Ovary (tissue), 9 donors: Measurements from ENCODE around the gene MYD88. TPM values are rescaled to one million over a fixed set of nuclear protein-coding genes. Genes with fewer than 3 reads are reported as not detected.

Experiments used
- DNase-seq, 5 donors: peaks; one replicate each; pipeline ENCODE4 v3.0.0-alpha.2; 2019 to 2020
- H3K27ac ChIP-seq, 2 donors: fragments of 200-600 bp; one replicate each; pipeline versions ENCODE4 v1.5.1 to v1.8.0; 2019 to 2022
- H3K27me3 ChIP-seq: fragments of 200-600 bp; one replicate; pipeline ENCODE4 v1.8.0; 2022
- H3K36me3 ChIP-seq: fragments of 200-600 bp; sonication (generic); one replicate; pipeline ENCODE4 v1.5.1; 2019
- H3K4me1 ChIP-seq: one replicate; pipeline ENCODE4 v1.8.1; 2013; ENCODE audit warnings: mild to moderate bottlenecking, moderate library complexity; ENCODE audit not compliant: insufficient read depth
- H3K4me3 ChIP-seq: fragments of 200-600 bp; sonication (generic); one replicate; pipeline ENCODE4 v1.5.1; 2017
- H3K9me3 ChIP-seq, 2 donors: fragments of 200-600 bp in 1 of 2; sonication (generic) in 1 of 2; one replicate each; pipeline versions ENCODE4 v1.5.1 to v1.8.1; 2013 to 2019; ENCODE audit warnings: mild to moderate bottlenecking in 1 of 2, moderate library complexity in 1 of 2
- CTCF ChIP-seq, 3 donors: fragments of 450-650 bp in 2 of 3; fragments of 200-600 bp in 1 of 3; IDR thresholded peaks; one replicate each; pipeline versions ENCODE4 v1.5.1 to v1.8.0; 2016 to 2022; ENCODE audit warnings: antibody characterized with exemption in 3 of 3, mild to moderate bottlenecking in 1 of 3
- EP300 ChIP-seq: sonication (generic); formaldehyde crosslinking; IDR thresholded peaks from one replicate; pipeline ENCODE4 v1.6.1; 2017; ENCODE audit warnings: antibody characterized with exemption
- POLR2A ChIP-seq: fragments of 450-650 bp; IDR thresholded peaks from one replicate; pipeline ENCODE4 v1.6.1; 2017; ENCODE audit warnings: antibody characterized with exemption, mild to moderate bottlenecking, moderate library complexity
- WGBS, 3 donors: extraction: QIAGEN DNeasy Blood & Tissue Kit in 1 of 3; methylation state at CpG; one replicate each; pipeline versions ENCODE4 v1.1.5 to v1.1.7; 2013 to 2017; 5-methylcytosine and 5-hydroxymethylcytosine counted together
- intact Hi-C, 4 donors: fragments of 100-400 bp; cut with DNase I; formaldehyde crosslinking; loops; one replicate each; pipeline versions ENCODE4 v1.11.0 to v1.15.1; 2022 to 2023
- polyA plus RNA-seq, 2 donors: library from polyadenylated mRNA; stranded (reverse); fragments of 200-250 nt in 1 of 2; fragments of 350-450 nt in 1 of 2; fragmentation: Illumina TruSeq in 1 of 2; extraction: RNeasy Lipid Tissue Mini Kit (QIAGEN cat#74804) in 1 of 2; gene quantifications; one replicate each; pipeline ENCODE4 v1.2.3, GENCODE V29; 2013 to 2014
- total RNA-seq, 7 donors: library from RNA; depleted of rRNA in 2 of 7; stranded (reverse); fragments of >200 nt in 2 of 7; fragmentation: NEBNext Ultra II Directional in 3 of 7; extraction: Animal tissue kit (Norgen Biotek cat#: 25700) in 3 of 7; gene quantifications; one replicate each; pipeline versions ENCODE4 v1.1.0 to v1.2.4, GENCODE V29; 2016 to 2023
- donor health status: DM: no; HTN: no; CAD: no; lungs with moderate emphysema.
- donor health status: DM: no; HTN: no; CAD: no.
- donor health status: Bipolar disorder and iron deficiency.
- donor health status: DM: yes; HTN: yes; CAD: no.
- donor health status: DM: no; HTN: no; CAD: no.
- donor health status: DM: yes; HTN: yes; CAD: no.

MYD88 gene
- total and polyA plus RNA-seq, 9 donors, result 12.8 to 58.9 (median 24.0) TPM

- no peak for TF ChIP-seq EP300
- no peak for TF ChIP-seq CTCF (IDR thresholded peaks at IDR 0.05)
- no peak for TF ChIP-seq POLR2A
- H3K4me1 ChIP-seq, result peaks cover 8% of the 10 kb centered on the region
- no peak overlapping the region for H3K4me3 ChIP-seq
- intact Hi-C loops, result loop anchor here in 2 of 4 donors (10.0 kb wide), 2 partner anchors 312 to 1168 kb away; partner anchors contain the start of genes EPM2AIP1 (in 1 of the 2) and MLH1 (in 1 of the 2)
- H3K36me3 ChIP-seq, result no peaks in the 10 kb centered on the region
- H3K27ac ChIP-seq, result no peak overlapping the region
- WGBS, 3 donors, result 86 to 90% (median 87%) methylated on average over 12 of the region's 12 CpGs
- H3K9me3 ChIP-seq, result no peaks in the 10 kb centered on the region
- no peaks in the 10 kb centered on the region for H3K27me3 ChIP-seq
- no peak for DNase-seq
Measured at GRCh38 chr3:38163117-38163840, 24.8 kb downstream of the MYD88 start.

- Histone ChIP-seq H3K9me3 (no peaks in the 10 kb centered on the region), H3K36me3 (no peaks in the 10 kb centered on the region), H3K4me3 (peak overlapping the region; percentile 100), H3K4me1 (peaks cover 8% of the 10 kb centered on the region), H3K27ac (peak overlapping the region in 1 of 2 donors; percentile 93), H3K27me3 (no peaks in the 10 kb centered on the region)
- no peak for TF ChIP-seq POLR2A
- TF ChIP-seq CTCF (IDR thresholded peaks at IDR 0.05), result no peak
- TF ChIP-seq EP300, result no peak
- intact Hi-C loops, result loop anchor here in 2 of 4 donors (2.0 to 10.0 kb wide), 4 partner anchors 25 to 1169 kb away; partner anchors contain the start of genes ACAA1 (in 1 of the 2), EPM2AIP1 (in 1 of the 2), MLH1 (in 1 of the 2) and MYD88 (in 1 of the 2)
- 63 to 71% (median 65%) methylated on average over 24 of the region's 24 CpGs for WGBS, 3 donors
- DNase-seq, result peak; percentile 20 to 58 (median 55)
Measured at GRCh38 chr3:38163841-38164642, 25.6 kb downstream of the MYD88 start.

GRCh38 chr3:38164643-38164951 lies 26.1 kb downstream of the MYD88 start:
- no peak for DNase-seq
- peak overlapping the region; percentile 100 for H3K4me3 ChIP-seq
- H3K27ac ChIP-seq, result peak overlapping the region; percentile 52 to 93
- WGBS, 3 donors, result 1 to 2% (median 2%) methylated on average over 17 of the region's 17 CpGs
- no peaks in the 10 kb centered on the region for H3K27me3 ChIP-seq
- no peaks in the 10 kb centered on the region for H3K9me3 ChIP-seq
- TF ChIP-seq EP300, result no peak
- TF ChIP-seq POLR2A, result peak; percentile 77
- intact Hi-C loops, result loop anchor here in 2 of 4 donors (2.0 to 10.0 kb wide), 4 partner anchors 26 to 1170 kb away; partner anchors contain the start of genes ACAA1 (in 1 of the 2), EPM2AIP1 (in 1 of the 2), MLH1 (in 1 of the 2) and MYD88 (in 1 of the 2)
- no peaks in the 10 kb centered on the region for H3K36me3 ChIP-seq
- peaks cover 8% of the 10 kb centered on the region for H3K4me1 ChIP-seq

- H3K36me3 ChIP-seq, result no peaks in the 10 kb centered on the region
- intact Hi-C loops, result loop anchor here in 2 of 4 donors (2.0 to 10.0 kb wide), 4 partner anchors 26 to 1170 kb away; partner anchors contain the start of genes ACAA1 (in 1 of the 2), EPM2AIP1 (in 1 of the 2), MLH1 (in 1 of the 2) and MYD88 (in 1 of the 2)
- TF ChIP-seq EP300 (peak; percentile 86), CTCF (IDR thresholded peaks at IDR 0.05) (no peak), POLR2A (peak; percentile 81)
- H3K27ac ChIP-seq, result peak within 1 kb of the TSS; percentile 89 to 93
- no peaks in the 10 kb centered on the region for H3K27me3 ChIP-seq
- H3K9me3 ChIP-seq, result no peaks in the 10 kb centered on the region
- peak within 1 kb of the TSS; percentile 100 for H3K4me3 ChIP-seq
- 0% methylated on average over 57 of the region's 57 CpGs for WGBS, 3 donors
- peaks cover 10% of the 10 kb centered on the region for H3K4me1 ChIP-seq
- peak; percentile 97 to 99 (median 98) for DNase-seq
Measured at GRCh38 chr3:38164952-38165721, 26.7 kb downstream of the MYD88 start, which contains the start of gene OXSR1. OXSR1 (plus strand) TSS chr3:38165537; CDS start chr3:38165877, 340 bp downstream.
